CD8-positive, alpha-beta memory T cell (primary cell): ENCODE results near the gene ZNF407. TPM values are rescaled to one million over a fixed set of nuclear protein-coding genes. Genes with fewer than 3 reads are reported as not detected.

Experiments
- CTCF ChIA-PET: fragments of 350-600 bp; sonication (Branson Sonifier 250); formaldehyde crosslinking; loops from one replicate; lab custom pipeline; 2021; ENCODE audit warnings: antibody characterized with exemption; lab: Charles Lee
- POLR2A ChIA-PET: fragments of 350-600 bp; sonication (Branson Sonifier 250); formaldehyde crosslinking; loops from one replicate; lab custom pipeline; 2021; ENCODE audit warnings: antibody characterized with exemption; lab: Charles Lee
- DNase-seq, 5 donors: peaks; one replicate each; pipeline versions ENCODE4 v3.0.0 to v3.0.0-alpha.2; 2020 to 2022; ENCODE audit warnings: mixed read lengths in 1 of 5
- H3K27ac ChIP-seq: one replicate; pipeline ENCODE4 v1.7.0; 2013; ENCODE audit warnings: low read depth, mild to moderate bottlenecking, low read length, moderate library complexity
- H3K27me3 ChIP-seq: 2 replicates; pipeline ENCODE4 v1.7.0; 2013; ENCODE audit warnings: low read length, mild to moderate bottlenecking; ENCODE audit not compliant: insufficient read depth, poor library complexity, severe bottlenecking
- H3K36me3 ChIP-seq: 2 replicates; pipeline ENCODE4 v1.7.0; 2013; ENCODE audit warnings: mild to moderate bottlenecking, low read length, moderate library complexity; ENCODE audit not compliant: insufficient read depth
- H3K4me1 ChIP-seq: 2 replicates; pipeline ENCODE4 v1.7.0; 2013; ENCODE audit warnings: mild to moderate bottlenecking, low read length, moderate library complexity; ENCODE audit not compliant: insufficient read depth
- H3K4me3 ChIP-seq: 2 replicates; pipeline ENCODE4 v1.7.0; 2013; ENCODE audit warnings: mild to moderate bottlenecking, low read length
- H3K9me3 ChIP-seq: 2 replicates; pipeline ENCODE4 v1.7.0; 2013; ENCODE audit warnings: mild to moderate bottlenecking, low read length
- H3K27ac Mint-ChIP-seq, 8 donors: one replicate each; pipeline ENCODE4 v1.8.0; 2020 to 2021; ENCODE audit warnings: mixed read lengths in 8 of 8, mild to moderate bottlenecking in 6 of 8, inconsistent platforms in 3 of 8, moderate library complexity in 3 of 8
- H3K27me3 Mint-ChIP-seq, 2 donors: one replicate each; pipeline ENCODE4 v1.8.0; 2020 to 2021; ENCODE audit warnings: mixed read lengths in 2 of 2, mild to moderate bottlenecking in 1 of 2, moderate library complexity in 1 of 2
- H3K36me3 Mint-ChIP-seq, 3 donors: one replicate each; pipeline ENCODE4 v1.8.0; 2020 to 2021; ENCODE audit warnings: mixed read lengths in 3 of 3, inconsistent platforms in 1 of 3, mild to moderate bottlenecking in 1 of 3
- H3K4me1 Mint-ChIP-seq, 3 donors: one replicate each; pipeline ENCODE4 v1.8.0; 2020 to 2021; ENCODE audit warnings: mixed read lengths in 3 of 3, inconsistent platforms in 1 of 3, mild to moderate bottlenecking in 1 of 3
- H3K4me3 Mint-ChIP-seq, 7 donors: one replicate each; pipeline ENCODE4 v1.8.0; 2020 to 2021; ENCODE audit warnings: mixed read lengths in 7 of 7, mild to moderate bottlenecking in 6 of 7, moderate library complexity in 4 of 7, inconsistent platforms in 2 of 7
- H3K9me3 Mint-ChIP-seq, 5 donors: one replicate each; pipeline ENCODE4 v1.8.0; 2020 to 2022; ENCODE audit warnings: mixed read lengths in 5 of 5, mild to moderate bottlenecking in 3 of 5, moderate library complexity in 2 of 5, inconsistent platforms in 1 of 5
- polyA plus RNA-seq: library from polyadenylated mRNA; unstranded; fragments of 300-500 nt; fragmentation: Illumina TruSeq; gene quantifications from one replicate; pipeline ENCODE4 v1.2.3, GENCODE V29; 2021
- total RNA-seq, 2 experiments: library from RNA; stranded (reverse); gene quantifications; one replicate each; pipeline ENCODE4 v1.2.3, GENCODE V29; 2021

ZNF407 gene
- total and polyA plus RNA-seq, 3 experiments from 2014 or later = 4.1 to 15.5 (median 14.9) TPM

DNA sequence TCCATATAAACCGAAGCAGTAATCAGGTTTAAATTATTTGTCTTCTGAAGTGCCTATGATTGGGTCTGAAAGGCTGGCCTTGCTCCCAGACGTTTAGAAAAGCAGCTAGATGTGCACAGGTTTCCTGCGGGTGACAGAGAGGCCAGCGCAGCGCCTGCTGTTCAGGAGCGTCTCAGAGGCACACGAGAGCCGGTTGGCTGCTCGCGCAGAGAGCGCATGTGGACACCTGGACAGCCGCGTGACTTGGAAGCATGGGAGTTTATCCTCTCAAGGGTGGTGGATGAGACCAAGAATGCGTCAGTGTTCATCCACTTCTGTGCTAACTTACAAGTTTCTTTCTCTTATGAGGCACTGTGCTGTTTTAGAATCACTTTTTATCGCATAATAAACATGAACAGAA, 307.6 kb downstream of the ZNF407 start:
- no peak for DNase-seq
- ChIA-PET CTCF (no interaction called here), POLR2A (no interaction called here)
- H3K4me1 ChIP-seq = no peaks in the 10 kb centered on the region
- no peak overlapping the region for H3K4me3 ChIP-seq
- Mint-ChIP-seq H3K27ac (no peak overlapping the region), H3K36me3 (peaks cover 3 to 24% (median 14%) of the 10 kb centered on the region in 3 donors), H3K9me3 (no peaks in the 10 kb centered on the region), H3K27me3 (no peaks in the 10 kb centered on the region), H3K4me1 (peaks cover 0 to 12% (median 10%) of the 10 kb centered on the region in 3 donors), H3K4me3 (no peak overlapping the region)
- no peak overlapping the region for H3K27ac ChIP-seq
- no peaks in the 10 kb centered on the region for H3K27me3 ChIP-seq
- no peaks in the 10 kb centered on the region for H3K36me3 ChIP-seq
- no peaks in the 10 kb centered on the region for H3K9me3 ChIP-seq

- Mint-ChIP-seq H3K4me1 (peaks cover 0 to 6% (median 5%) of the 10 kb centered on the region in 3 donors), H3K4me3 (no peak overlapping the region), H3K27ac (peak overlapping the region in 1 of 8 donors; percentile 54), H3K27me3 (no peaks in the 10 kb centered on the region), H3K9me3 (no peaks in the 10 kb centered on the region), H3K36me3 (peaks cover 3 to 21% (median 16%) of the 10 kb centered on the region in 3 donors)
- Histone ChIP-seq H3K36me3 (no peaks in the 10 kb centered on the region), H3K9me3 (no peaks in the 10 kb centered on the region), H3K27ac (no peak overlapping the region), H3K4me1 (no peaks in the 10 kb centered on the region), H3K27me3 (no peaks in the 10 kb centered on the region), H3K4me3 (no peak overlapping the region)
- ChIA-PET POLR2A (no interaction called here), CTCF (no interaction called here)
- DNase-seq = no peak
Observed at GRCh38 chr18:74906184-74906583, 308.5 kb downstream of the ZNF407 start.

DNA sequence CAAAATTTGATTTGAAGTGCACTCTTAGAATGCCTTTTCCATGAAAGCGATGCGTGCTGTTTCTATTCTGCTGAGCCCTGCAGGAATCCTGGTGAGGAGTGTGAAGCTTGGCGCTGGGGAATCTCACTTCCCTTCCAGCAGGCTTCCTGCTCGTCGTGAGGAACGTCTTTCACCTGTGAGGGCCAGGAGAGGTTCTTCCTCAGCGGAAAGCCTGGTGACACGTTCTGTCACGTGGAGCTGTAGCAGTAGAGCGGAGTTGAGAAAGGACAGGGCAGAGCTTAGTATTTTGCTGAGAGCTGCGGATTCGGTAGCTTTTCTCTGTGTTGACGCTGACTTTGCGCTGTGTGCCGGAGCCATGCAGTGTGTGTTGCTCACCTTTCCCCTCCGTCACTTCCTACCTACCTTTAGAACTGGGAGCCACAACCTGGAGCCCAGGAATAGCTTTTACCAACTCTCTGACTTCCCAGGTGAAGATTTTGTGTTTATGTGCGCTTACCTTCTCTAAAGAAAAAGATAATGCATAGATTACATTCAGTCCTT, 316.5 kb downstream of the ZNF407 start:
- H3K27ac ChIP-seq = no peak overlapping the region
- H3K4me1 ChIP-seq = no peaks in the 10 kb centered on the region
- no peak for DNase-seq
- Mint-ChIP-seq H3K27me3 (no peaks in the 10 kb centered on the region), H3K4me3 (no peak overlapping the region), H3K9me3 (no peaks in the 10 kb centered on the region), H3K4me1 (peaks cover 0 to 3% (median 0%) of the 10 kb centered on the region in 3 donors), H3K36me3 (peaks cover 0 to 4% (median 4%) of the 10 kb centered on the region in 3 donors), H3K27ac (no peak overlapping the region)
- ChIA-PET POLR2A (no interaction called here), CTCF (no interaction called here)
- H3K27me3 ChIP-seq = no peaks in the 10 kb centered on the region
- no peak overlapping the region for H3K4me3 ChIP-seq
- H3K9me3 ChIP-seq = no peaks in the 10 kb centered on the region
- H3K36me3 ChIP-seq = no peaks in the 10 kb centered on the region

- Histone ChIP-seq H3K36me3 (no peaks in the 10 kb centered on the region), H3K27ac (no peak overlapping the region), H3K4me1 (no peaks in the 10 kb centered on the region), H3K27me3 (no peaks in the 10 kb centered on the region), H3K4me3 (no peak overlapping the region), H3K9me3 (no peaks in the 10 kb centered on the region)
- no peak for DNase-seq
- ChIA-PET POLR2A (no interaction called here), CTCF (no interaction called here)
- H3K4me1 Mint-ChIP-seq = peaks cover 0 to 3% (median 0%) of the 10 kb centered on the region in 3 donors
- no peaks in the 10 kb centered on the region for H3K9me3 Mint-ChIP-seq
- peak overlapping the region in 1 of 8 donors; percentile 43 for H3K27ac Mint-ChIP-seq
- peaks cover 0 to 8% (median 6%) of the 10 kb centered on the region in 3 donors for H3K36me3 Mint-ChIP-seq
- no peaks in the 10 kb centered on the region for H3K27me3 Mint-ChIP-seq
- H3K4me3 Mint-ChIP-seq = no peak overlapping the region
Observed at GRCh38 chr18:74914648-74915047, 317.0 kb downstream of the ZNF407 start.

GRCh38 chr18:74916773-74917393, 319.2 kb downstream of the ZNF407 start:
- no peaks in the 10 kb centered on the region for H3K9me3 ChIP-seq
- H3K36me3 ChIP-seq = no peaks in the 10 kb centered on the region
- ChIA-PET POLR2A (no interaction called here), CTCF (no interaction called here)
- Mint-ChIP-seq H3K27ac (no peak overlapping the region), H3K4me3 (no peak overlapping the region), H3K9me3 (no peaks in the 10 kb centered on the region), H3K36me3 (peaks cover 0 to 22% (median 11%) of the 10 kb centered on the region in 3 donors), H3K27me3 (peaks cover 0 to 1% of the 10 kb centered on the region in 2 donors), H3K4me1 (peaks cover 0 to 3% (median 0%) of the 10 kb centered on the region in 3 donors)
- no peak for DNase-seq
- no peaks in the 10 kb centered on the region for H3K4me1 ChIP-seq
- no peak overlapping the region for H3K4me3 ChIP-seq
- no peaks in the 10 kb centered on the region for H3K27me3 ChIP-seq
- H3K27ac ChIP-seq = no peak overlapping the region

DNA sequence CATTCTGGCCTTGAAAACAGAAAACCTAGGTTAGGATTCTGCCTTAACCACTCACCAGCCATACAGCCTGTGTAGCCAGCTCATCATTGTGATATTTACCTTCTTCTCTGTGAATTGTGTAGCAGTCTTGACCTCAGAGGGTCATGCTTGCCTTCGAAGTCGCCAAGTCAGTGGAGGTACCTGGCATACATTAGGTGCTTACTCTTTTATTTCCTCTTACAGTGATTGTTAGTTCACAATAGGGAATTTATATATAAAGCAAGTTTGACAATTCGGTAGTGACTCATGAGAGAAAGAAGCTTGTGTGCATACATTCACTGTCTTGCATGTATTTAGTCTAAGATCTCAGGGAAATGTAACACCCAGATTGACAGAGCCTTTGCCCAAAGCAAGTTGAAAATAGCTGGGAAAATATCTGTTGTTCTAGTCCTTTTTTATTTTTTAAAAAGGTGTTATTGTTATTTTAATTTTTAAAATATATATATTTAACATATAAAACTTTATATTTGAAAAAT, 320.7 kb downstream of the ZNF407 start:
- Histone ChIP-seq H3K36me3 (no peaks in the 10 kb centered on the region), H3K4me3 (no peak overlapping the region), H3K27me3 (no peaks in the 10 kb centered on the region), H3K4me1 (no peaks in the 10 kb centered on the region), H3K9me3 (no peaks in the 10 kb centered on the region), H3K27ac (no peak overlapping the region)
- H3K27me3 Mint-ChIP-seq = peaks cover 0 to 1% of the 10 kb centered on the region in 2 donors
- no peak overlapping the region for H3K4me3 Mint-ChIP-seq
- peaks cover 0 to 27% (median 9%) of the 10 kb centered on the region in 3 donors for H3K36me3 Mint-ChIP-seq
- no peak overlapping the region for H3K27ac Mint-ChIP-seq
- H3K4me1 Mint-ChIP-seq = peaks cover 0 to 3% (median 0%) of the 10 kb centered on the region in 3 donors
- no peak for DNase-seq
- CTCF ChIA-PET = no interaction called here
- H3K9me3 Mint-ChIP-seq = no peaks in the 10 kb centered on the region
- POLR2A ChIA-PET = no interaction called here

DNA sequence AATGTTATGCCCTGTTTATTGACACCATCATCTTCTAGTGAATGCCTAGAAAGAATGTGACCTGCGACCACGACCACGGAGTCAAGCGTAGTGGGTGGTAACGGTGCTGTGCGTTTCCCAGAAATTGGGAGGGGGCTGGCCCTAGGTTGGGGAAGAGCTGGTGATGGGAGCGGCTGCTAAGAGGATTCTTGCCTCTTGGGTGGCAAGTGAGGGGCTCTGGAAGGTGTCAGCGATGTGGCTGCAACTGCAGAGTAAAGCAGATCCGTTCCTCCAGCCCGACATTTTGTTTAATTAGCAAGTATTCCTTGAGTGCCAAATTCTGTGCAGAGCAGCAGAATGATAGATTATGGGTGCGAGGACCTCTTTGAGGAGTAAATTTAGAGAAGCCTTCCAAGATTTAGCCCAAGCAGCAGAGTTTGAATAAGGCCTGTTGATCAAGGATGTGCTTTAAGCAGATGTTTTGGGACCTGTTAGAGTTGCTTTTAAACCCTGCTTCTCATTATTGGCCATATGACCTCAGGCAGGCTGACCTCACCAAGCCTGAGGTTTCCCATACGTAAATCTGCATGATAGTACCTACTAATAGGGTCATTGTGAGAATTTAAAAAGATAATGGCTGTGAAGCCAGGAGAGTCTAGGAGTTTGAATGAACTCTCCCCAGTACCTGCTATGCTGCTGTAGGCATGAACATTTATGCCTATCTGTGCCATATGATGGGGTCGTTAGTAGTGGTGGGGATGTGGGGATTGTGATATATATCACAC, 323.6 kb downstream of the ZNF407 start:
- Mint-ChIP-seq H3K27ac (no peak overlapping the region), H3K4me1 (no peaks in the 10 kb centered on the region), H3K9me3 (no peaks in the 10 kb centered on the region), H3K27me3 (peaks cover 0 to 1% of the 10 kb centered on the region in 2 donors), H3K36me3 (peaks cover 0 to 28% (median 12%) of the 10 kb centered on the region in 3 donors), H3K4me3 (no peak overlapping the region)
- DNase-seq = no peak
- ChIA-PET POLR2A (no interaction called here), CTCF (no interaction called here)
- Histone ChIP-seq H3K4me1 (no peaks in the 10 kb centered on the region), H3K4me3 (no peak overlapping the region), H3K27ac (no peak overlapping the region), H3K36me3 (no peaks in the 10 kb centered on the region), H3K27me3 (no peaks in the 10 kb centered on the region), H3K9me3 (no peaks in the 10 kb centered on the region)

GRCh38 chr18:74926051-74926450, 328.4 kb downstream of the ZNF407 start:
- peaks cover 0 to 26% (median 9%) of the 10 kb centered on the region in 3 donors for H3K36me3 Mint-ChIP-seq
- no peak overlapping the region for H3K27ac Mint-ChIP-seq
- no peaks in the 10 kb centered on the region for H3K36me3 ChIP-seq
- ChIA-PET POLR2A (no interaction called here), CTCF (no interaction called here)
- H3K9me3 ChIP-seq = no peaks in the 10 kb centered on the region
- no peak overlapping the region for H3K4me3 ChIP-seq
- H3K4me3 Mint-ChIP-seq = no peak overlapping the region
- no peaks in the 10 kb centered on the region for H3K27me3 ChIP-seq
- no peaks in the 10 kb centered on the region for H3K4me1 Mint-ChIP-seq
- no peaks in the 10 kb centered on the region for H3K9me3 Mint-ChIP-seq
- no peak overlapping the region for H3K27ac ChIP-seq
- no peak for DNase-seq
- H3K27me3 Mint-ChIP-seq = no peaks in the 10 kb centered on the region
- H3K4me1 ChIP-seq = no peaks in the 10 kb centered on the region
